IMR-90 (cell line): ENCODE data around the gene GRIK3. TPM values are rescaled to one million over a fixed set of nuclear protein-coding genes. Genes with fewer than 3 reads are reported as not detected.

Source experiments
- ATAC-seq: fragments of 200-7000 bp; cut with Tn5 transposase; 2 replicates; pipeline ENCODE4 v1.9.1; 2020; ENCODE audit warnings: low read depth, mild to moderate bottlenecking, moderate library complexity
- BruUV-seq: library from RNA; stranded (reverse); fragments of 400-500 nt; replicated peaks from 2 replicates; lab custom pipeline; 2021; lab: Mats Ljungman, UMichigan
- CTCF ChIA-PET: fragments of 300-600 bp; formaldehyde crosslinking; extraction: SDS; loops from one replicate; lab custom pipeline; 2021; ENCODE audit warnings: antibody characterized with exemption; lab: Yijun Ruan, JAX
- POLR2A ChIA-PET: fragments of 300-600 bp; sonication (Branson Sonifier 250); formaldehyde crosslinking; loops from one replicate; lab custom pipeline; 2022; ENCODE audit warnings: antibody characterized with exemption; ENCODE audit not compliant: unreplicated experiment; lab: Charles Lee
- DNase-seq: peaks from one replicate; pipeline ENCODE4 v3.0.0; 2013
- H2AFZ ChIP-seq: replicated peaks from 2 replicates; pipeline ENCODE3; 2013; ENCODE audit warnings: low read length, mild to moderate bottlenecking; ENCODE audit not compliant: poor library complexity
- H2AK5ac ChIP-seq: 2 replicates; pipeline ENCODE4 v1.6.1; 2013; ENCODE audit warnings: low read depth, low read length, inconsistent platforms
- H2AK9ac ChIP-seq: replicated peaks from 2 replicates; pipeline ENCODE3; 2013; ENCODE audit warnings: mild to moderate bottlenecking, low read depth, low read length, moderate library complexity; ENCODE audit not compliant: poor library complexity
- H2BK120ac ChIP-seq: 2 replicates; pipeline ENCODE4 v1.6.1; 2013; ENCODE audit warnings: low read depth, low read length, inconsistent platforms
- H2BK15ac ChIP-seq: 3 replicates; pipeline ENCODE4 v1.6.1; 2013; ENCODE audit warnings: low read depth, low read length, inconsistent platforms
- H2BK20ac ChIP-seq: 2 replicates; pipeline ENCODE4 v1.6.1; 2013; ENCODE audit warnings: low read depth, mild to moderate bottlenecking, inconsistent platforms, low read length, moderate library complexity
- H2BK5ac ChIP-seq: 2 replicates; pipeline ENCODE4 v1.6.1; 2013; ENCODE audit warnings: mild to moderate bottlenecking, low read depth, low read length, inconsistent platforms; ENCODE audit not compliant: poor library complexity, severe bottlenecking
- H3K14ac ChIP-seq: replicated peaks from 2 replicates; pipeline ENCODE4 v1.6.1; 2013; ENCODE audit warnings: low read depth, low read length, inconsistent platforms
- H3K18ac ChIP-seq: 2 replicates; pipeline ENCODE4 v1.6.1; 2013; ENCODE audit warnings: low read depth, low read length, control low read depth
- H3K23ac ChIP-seq: 2 replicates; pipeline ENCODE4 v1.6.1; 2013; ENCODE audit warnings: low read depth, low read length, inconsistent platforms
- H3K27ac ChIP-seq: 2 replicates; pipeline ENCODE4 v1.5.1; 2013; ENCODE audit warnings: mild to moderate bottlenecking, control low read depth, low read length; ENCODE audit not compliant: insufficient read depth
- H3K27me3 ChIP-seq: 2 replicates; pipeline ENCODE4 v1.6.1; 2013; ENCODE audit warnings: low read length; ENCODE audit not compliant: control insufficient read depth, insufficient read depth
- H3K36me3 ChIP-seq: 2 replicates; pipeline ENCODE4 v1.6.1; 2013; ENCODE audit warnings: low read length, mixed read lengths; ENCODE audit not compliant: control insufficient read depth, insufficient read depth
- H3K4ac ChIP-seq: 2 replicates; pipeline ENCODE4 v1.6.1; 2013; ENCODE audit warnings: low read depth, low read length, inconsistent platforms
- H3K4me1 ChIP-seq: 2 replicates; pipeline ENCODE4 v1.6.1; 2013; ENCODE audit warnings: low read length, mixed read lengths; ENCODE audit not compliant: control insufficient read depth, insufficient read depth
- H3K4me2 ChIP-seq: 2 replicates; pipeline ENCODE4 v1.6.1; 2013; ENCODE audit warnings: low read depth, mild to moderate bottlenecking, control low read depth, low read length, moderate library complexity
- H3K4me3 ChIP-seq: 2 replicates; pipeline ENCODE4 v1.5.1; 2013; ENCODE audit warnings: low read depth, mild to moderate bottlenecking, control low read depth, low read length, moderate library complexity; ENCODE audit not compliant: insufficient read depth
- H3K56ac ChIP-seq: 2 replicates; pipeline ENCODE4 v1.6.1; 2013; ENCODE audit warnings: low read length, inconsistent platforms; ENCODE audit not compliant: insufficient read depth; ENCODE audit errors: extremely low read depth
- H3K79me1 ChIP-seq, 2 experiments: 2 replicates each; pipeline ENCODE4 v1.6.1; 2013; ENCODE audit warnings: low read length in 2 of 2, inconsistent platforms in 1 of 2, low read depth in 1 of 2
- H3K9ac ChIP-seq: 2 replicates; pipeline ENCODE4 v1.6.1; 2013; ENCODE audit warnings: low read depth, low read length, control low read depth
- H3K9me1 ChIP-seq: 2 replicates; pipeline ENCODE4 v1.6.1; 2013; ENCODE audit warnings: low read length, inconsistent platforms; ENCODE audit not compliant: insufficient read depth
- H3K9me3 ChIP-seq: 2 replicates; pipeline ENCODE4 v1.6.1; 2013; ENCODE audit warnings: low read length; ENCODE audit not compliant: control insufficient read depth, insufficient read depth
- H4K20me1 ChIP-seq: 2 replicates; pipeline ENCODE4 v1.6.1; 2013; ENCODE audit warnings: low read length, inconsistent platforms; ENCODE audit not compliant: insufficient read depth
- H4K5ac ChIP-seq: 2 replicates; pipeline ENCODE4 v1.6.1; 2013; ENCODE audit warnings: mild to moderate bottlenecking, low read depth, low read length, control low read depth
- H4K8ac ChIP-seq, 2 experiments: 2 replicates each; pipeline ENCODE4 v1.6.1; 2013; ENCODE audit warnings: low read depth in 2 of 2, low read length in 2 of 2, control low read depth in 1 of 2, inconsistent platforms in 1 of 2
- H4K91ac ChIP-seq: 2 replicates; pipeline ENCODE4 v1.6.1; 2013; ENCODE audit warnings: low read depth, low read length, inconsistent platforms; ENCODE audit not compliant: insufficient read depth
- CEBPB ChIP-seq: IDR thresholded peaks from 2 replicates; pipeline ENCODE4 v1.6.1; 2012; ENCODE audit warnings: low read depth, low read length, improper control_type of control experiment
- CHD1 ChIP-seq: IDR thresholded peaks from 2 replicates; pipeline ENCODE4 v1.6.1; 2012; ENCODE audit warnings: low read depth, low read length, improper control_type of control experiment
- CTCF ChIP-seq: conservative IDR thresholded peaks from 2 replicates; pipeline ENCODE4 v1.5.1; 2012; ENCODE audit warnings: mild to moderate bottlenecking, low read depth, low read length, improper control_type of control experiment
- ELK1 ChIP-seq: fragments of 150-350 bp; IDR thresholded peaks from 2 replicates; pipeline ENCODE4 v1.6.1; 2016; ENCODE audit warnings: low read depth, mild to moderate bottlenecking, low read length, moderate library complexity, borderline replicate concordance
- FOS ChIP-seq: fragments of 150-350 bp; IDR thresholded peaks from 2 replicates; pipeline ENCODE4 v1.6.1; 2016; ENCODE audit warnings: low read depth, low read length
- MAFK ChIP-seq: IDR thresholded peaks from 2 replicates; pipeline ENCODE4 v1.6.1; 2012; ENCODE audit warnings: low read depth, low read length, improper control_type of control experiment
- MAZ ChIP-seq: IDR thresholded peaks from 2 replicates; pipeline ENCODE4 v1.6.1; 2012; ENCODE audit warnings: low read depth, mild to moderate bottlenecking, low read length, improper control_type of control experiment, moderate library complexity, borderline replicate concordance
- MXI1 ChIP-seq: IDR thresholded peaks from 2 replicates; pipeline ENCODE4 v1.6.1; 2012; ENCODE audit warnings: low read depth, mild to moderate bottlenecking, low read length, moderate library complexity, borderline replicate concordance
- NFE2L2 ChIP-seq: fragments of 150-350 bp; IDR thresholded peaks from 2 replicates; pipeline ENCODE4 v1.6.1; 2016; ENCODE audit warnings: low read depth, mild to moderate bottlenecking, low read length
- RAD21 ChIP-seq: IDR thresholded peaks from 2 replicates; pipeline ENCODE4 v1.6.1; 2012; ENCODE audit warnings: low read length, improper control_type of control experiment
- RFX5 ChIP-seq: IDR thresholded peaks from 2 replicates; pipeline ENCODE4 v1.8.0; 2012; ENCODE audit warnings: low read depth, mild to moderate bottlenecking, low read length, moderate library complexity
- USF2 ChIP-seq: fragments of 150-350 bp; IDR thresholded peaks from 2 replicates; pipeline ENCODE4 v1.6.1; 2017; ENCODE audit warnings: mild to moderate bottlenecking, antibody characterized with exemption, low read length, low read depth
- WGBS, 2 experiments: methylation state at CpG; one replicate each; pipeline versions ENCODE4 v1.1.5 to v1.1.7; 2013; ENCODE audit warnings: missing lambda C conversion rate in 2 of 2; ENCODE audit not compliant: insufficient read length in 1 of 2; ENCODE audit errors: extremely low coverage in 2 of 2; 5-methylcytosine and 5-hydroxymethylcytosine counted together
- dilution Hi-C: fragments of 300-500 bp; cut with HindIII; formaldehyde crosslinking; loops from one replicate; pipeline ENCODE4 v1.14.3; 2018; ENCODE audit warnings: low sequenced_read_pairs; ENCODE audit not compliant: unreplicated experiment
- in situ Hi-C: fragments of 300-500 bp; cut with MboI; formaldehyde crosslinking; loops from 3 replicates; pipeline ENCODE4 v1.14.3; 2019; ENCODE audit warnings: low sequenced_read_pairs, inconsistent platforms, mixed read lengths
- intact Hi-C: fragments of 100-400 bp; cut with micrococcal nuclease; formaldehyde crosslinking; loops from 2 replicates; pipeline ENCODE4 v1.10.0; 2022
- polyA plus RNA-seq, 3 experiments: library from polyadenylated mRNA; depleted of rRNA; stranded (reverse); fragments of >200 nt; gene quantifications; 2 replicates each; pipeline ENCODE4 v1.2.3, GENCODE V29; 2012; ENCODE audit warnings: low replicate concordance in 1 of 3
- total RNA-seq: library from RNA; depleted of rRNA; stranded (reverse); fragments of >200 nt; gene quantifications from 2 replicates; pipeline ENCODE4 v1.2.3, GENCODE V29; 2012

The GRIK3 gene
- total and polyA plus RNA-seq, 2 of the 4 experiments (the other 2 are of a cell fraction) = not detected

- TF ChIP-seq ELK1 (no peak), RFX5 (no peak), FOS (no peak), MXI1 (no peak), MAZ (no peak), USF2 (no peak), CTCF (no peak), CEBPB (no peak), CHD1 (no peak), NFE2L2 (no peak), MAFK (no peak), RAD21 (no peak)
- Histone ChIP-seq H3K9me3 (no peaks in the 10 kb centered on the region), H2AK5ac (no peak overlapping the region), H3K27ac (no peak overlapping the region), H3K4me3 (no peak overlapping the region), H3K9me1 (no peaks in the 10 kb centered on the region), H4K20me1 (no peaks in the 10 kb centered on the region), H4K91ac (no peak overlapping the region), H3K23ac (no peak overlapping the region), H2AFZ (no peak overlapping the region), H3K18ac (no peak overlapping the region), H3K27me3 (no peaks in the 10 kb centered on the region), H2BK120ac (no peak overlapping the region), H3K36me3 (no peaks in the 10 kb centered on the region), H4K8ac (no peak overlapping the region), H2BK20ac (no peak overlapping the region), H3K79me1 (no peaks in the 10 kb centered on the region), H3K4ac (no peak overlapping the region), H4K5ac (no peak overlapping the region), H3K14ac (no peak overlapping the region), H3K4me2 (no peak overlapping the region), H3K9ac (no peak overlapping the region), H3K56ac (no peak overlapping the region), H3K4me1 (no peaks in the 10 kb centered on the region), H2BK15ac (no peak overlapping the region), H2AK9ac (no peak overlapping the region), H2BK5ac (no peak overlapping the region)
- 23% methylated on average over 3 of the region's 7 CpGs; no CpG with 5 or more reads in 1 of the 2 experiments for WGBS, 2 experiments
- no peak for DNase-seq
- CTCF ChIA-PET = no interaction called here
- BruUV-seq = no TSS peak
- intact Hi-C loops = no loop called here
- no peak for ATAC-seq
- dilution Hi-C loops = no loop called here
- in situ Hi-C loops = no loop called here
- POLR2A ChIA-PET = no interaction called here
Measured at GRCh38 chr1:36925251-36925650, 109.1 kb downstream of the GRIK3 start.
